GM18526 (cell line): Measurements from ENCODE around the gene PCDH9.

Source experiments
- POLR2A ChIP-seq: IDR thresholded peaks from 3 replicates; pipeline ENCODE4 v1.6.1; 2011; ENCODE audit not compliant: insufficient read length; ENCODE audit errors: extremely low read depth

PCDH9 gene

DNA sequence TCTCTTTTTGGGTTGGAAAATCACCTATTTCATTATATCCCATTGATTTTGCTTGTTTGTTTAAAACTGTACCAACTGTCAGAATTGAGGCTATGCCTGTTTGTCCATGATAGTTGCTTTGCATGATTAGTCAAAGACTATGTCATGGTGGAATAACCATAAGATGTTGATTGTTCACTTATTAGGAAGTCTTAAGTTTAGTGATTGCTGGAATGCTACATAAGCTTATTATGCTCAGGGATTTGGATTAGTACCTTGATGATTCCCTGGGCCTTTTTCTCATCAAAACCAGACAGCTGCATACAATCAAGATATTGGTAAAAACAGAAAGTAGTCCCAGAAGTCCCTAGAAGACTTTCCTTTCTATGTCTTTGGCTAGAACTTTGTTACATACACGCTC lies 954.7 kb downstream of the PCDH9 start:
- no peak for TF ChIP-seq POLR2A

DNA sequence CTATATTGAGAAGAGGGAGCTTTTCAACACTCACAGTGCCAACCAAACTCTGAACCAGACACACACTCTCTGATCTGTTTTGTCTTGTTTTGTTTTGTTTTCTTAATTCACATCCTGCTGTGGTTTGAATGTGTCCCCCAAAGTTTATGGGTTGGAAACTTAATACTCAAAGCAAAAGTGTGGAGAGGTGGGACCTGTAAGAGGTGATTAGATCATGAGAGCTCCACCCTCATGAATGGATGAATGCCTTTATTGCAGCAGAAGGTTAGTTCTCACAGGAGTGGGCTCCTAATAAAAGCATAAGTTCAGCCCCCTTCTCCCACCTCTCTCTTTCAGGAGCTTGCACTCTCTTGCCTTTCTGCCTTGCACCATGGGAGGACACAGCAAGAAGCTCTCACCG lies 957.1 kb downstream of the PCDH9 start:
- no peak for TF ChIP-seq POLR2A

DNA sequence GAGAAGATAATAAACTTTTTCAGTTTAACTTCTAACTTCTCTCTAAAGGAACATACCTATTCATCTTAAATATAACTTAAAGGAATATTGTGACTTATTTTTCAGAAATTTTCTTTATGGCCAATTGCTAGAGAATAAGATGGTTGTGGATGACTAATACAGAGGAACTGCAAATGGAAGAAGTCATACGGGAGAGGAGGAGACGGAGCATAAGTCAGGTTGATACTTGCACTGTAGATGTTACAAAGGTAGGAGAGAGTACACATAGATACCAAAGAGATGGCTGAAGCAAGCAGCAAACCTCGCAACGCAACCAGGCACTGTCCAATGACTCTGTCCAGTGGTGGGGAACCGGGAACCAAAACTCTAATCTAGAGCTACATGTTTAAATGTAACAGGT lies 963.4 kb downstream of the PCDH9 start:
- TF ChIP-seq POLR2A = no peak

DNA sequence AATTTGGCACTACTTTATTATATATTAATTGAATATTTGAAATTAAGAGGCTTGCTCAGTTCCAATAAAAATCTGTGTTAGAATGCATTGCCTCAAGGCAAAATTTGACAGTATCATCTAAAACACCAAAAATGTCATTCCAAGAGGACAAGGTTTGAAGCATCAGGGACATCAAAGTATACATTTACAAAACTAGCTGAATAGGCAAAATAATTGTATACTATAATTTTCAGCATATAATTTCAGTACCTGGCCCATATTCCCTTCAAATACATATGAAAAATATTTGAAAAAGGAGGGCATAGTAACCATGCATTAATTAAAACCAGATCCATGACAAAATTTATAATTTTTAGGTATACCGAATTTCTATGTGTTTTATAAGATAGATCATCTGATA lies 963.8 kb downstream of the PCDH9 start:
- no peak for TF ChIP-seq POLR2A

DNA sequence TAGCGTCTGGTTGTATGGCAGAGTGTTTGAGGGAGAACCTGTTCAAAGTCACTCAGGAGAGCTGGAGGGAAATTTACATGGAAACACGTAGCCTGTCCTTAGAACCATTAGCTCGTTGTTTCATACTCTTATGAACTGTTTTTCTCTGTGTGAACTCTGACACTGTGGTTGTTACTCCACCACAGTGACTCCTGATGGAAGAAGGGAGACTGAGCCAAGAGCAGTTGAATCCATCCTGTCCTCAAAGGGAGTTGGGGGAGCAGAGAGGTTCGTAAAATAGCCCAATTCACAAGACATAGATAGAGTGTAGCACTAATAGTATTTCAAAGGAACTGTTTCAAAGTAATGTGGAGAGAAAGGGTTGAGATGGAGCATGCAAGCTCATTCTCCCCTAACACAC lies 964.8 kb downstream of the PCDH9 start:
- TF ChIP-seq POLR2A = no peak

DNA sequence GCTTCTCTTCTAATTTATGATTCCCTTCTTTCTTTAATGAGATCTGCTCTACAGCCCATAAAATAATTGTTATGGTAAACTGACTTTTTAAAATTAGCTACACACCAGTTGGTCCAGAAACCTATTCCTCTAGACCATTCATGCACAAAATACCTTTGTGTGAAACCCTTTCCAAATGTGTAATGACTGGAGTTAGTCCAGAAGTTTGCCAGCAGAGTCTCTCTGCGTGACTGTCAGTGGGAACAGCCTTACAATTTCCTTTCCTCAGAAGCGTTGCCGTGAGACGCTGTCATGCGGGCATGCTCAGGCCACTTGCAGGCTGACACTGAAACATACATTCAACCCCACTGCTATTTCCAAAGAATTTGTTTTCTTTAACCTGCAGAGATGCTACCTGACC lies 965.2 kb downstream of the PCDH9 start:
- TF ChIP-seq POLR2A = no peak

DNA sequence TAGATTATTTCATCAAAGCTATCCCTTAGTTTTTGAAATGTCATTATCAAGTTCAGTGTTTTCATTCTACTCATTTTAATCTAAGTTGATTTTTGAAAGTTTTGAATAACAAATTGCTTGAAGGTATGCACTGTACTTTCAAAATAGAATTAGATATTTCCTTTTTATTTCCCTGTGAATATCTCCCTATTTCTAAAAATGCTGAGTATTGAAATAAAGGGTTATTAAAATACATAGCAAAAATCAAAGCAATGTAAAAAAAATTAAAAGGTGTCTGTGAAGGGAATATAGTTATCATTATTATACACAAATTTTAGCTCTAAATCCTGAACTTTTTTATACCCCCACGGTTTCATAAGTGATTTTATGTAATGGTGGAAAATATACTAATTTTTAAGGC lies 967.8 kb downstream of the PCDH9 start:
- no peak for TF ChIP-seq POLR2A
